A549 (cell line): ENCODE measurements around the gene ADISSP. TPM values are rescaled to one million over a fixed set of nuclear protein-coding genes. Genes with fewer than 3 reads are reported as not detected.

Source experiments
- ATAC-seq, 2 experiments: fragments of 200-7000 bp in 1 of 2; fragments of >200 bp in 1 of 2; cut with Nextera tagmentation in 1 of 2; cut with Tn5 transposase in 1 of 2; 3 replicates each; pipeline versions ENCODE4 v1.8.0 to v1.9.1; 2018 to 2020; ENCODE audit warnings: mild to moderate bottlenecking in 1 of 2, moderate library complexity in 1 of 2
- CTCF ChIA-PET: fragments of 300-600 bp; sonication (Branson Sonifier 250); formaldehyde crosslinking; extraction: SDS; loops from one replicate; lab custom pipeline; 2021; ENCODE audit warnings: antibody characterized with exemption, inconsistent platforms; lab: Yijun Ruan, JAX
- POLR2A ChIA-PET: fragments of 350-600 bp; formaldehyde crosslinking; extraction: SDS; loops from one replicate; lab custom pipeline; 2021; ENCODE audit warnings: antibody characterized with exemption, inconsistent platforms; lab: Yijun Ruan, JAX
- DNase-seq, 2 experiments: peaks; one replicate each; pipeline versions ENCODE4 v3.0.0 to v3.0.0-alpha.2; 2011 to 2016; ENCODE audit warnings: low read depth in 1 of 2, low spot score in 1 of 2
- FAIRE-seq: peaks from 2 replicates; lab custom pipeline; 2011; peaks lifted over from hg19 to GRCh38; lab: Jason Lieb, UNC
- H3K27ac ChIP-seq, 2 experiments: fragments of >200 bp; sonication (Bioruptor Twin); formaldehyde crosslinking; 3 replicates each; pipeline ENCODE4 v1.5.1; 2016 to 2017
- H3K4me1 ChIP-seq: fragments of >200 bp; sonication (Bioruptor Twin); formaldehyde crosslinking; 3 replicates; pipeline ENCODE4 v1.6.1; 2016
- H3K4me2 ChIP-seq: fragments of >200 bp; sonication (Bioruptor Twin); formaldehyde crosslinking; 3 replicates; pipeline ENCODE4 v1.6.1; 2016
- H3K4me3 ChIP-seq: fragments of >200 bp; sonication (Bioruptor Twin); formaldehyde crosslinking; 3 replicates; pipeline ENCODE4 v1.5.1; 2016
- H3K9me3 ChIP-seq: fragments of >200 bp; sonication (Bioruptor Twin); formaldehyde crosslinking; 3 replicates; pipeline ENCODE4 v1.6.1; 2016
- ATOH8 ChIP-seq: fragments of 250-450 bp; sonication (Bioruptor Pico); IDR thresholded peaks from 2 replicates; pipeline ENCODE4 v1.5.0; 2020; ENCODE audit warnings: low read depth, mild to moderate bottlenecking, moderate library complexity
- CEBPB ChIP-seq, 2 experiments: fragments of >200 bp in 1 of 2; sonication (Bioruptor Twin) in 1 of 2; formaldehyde crosslinking in 1 of 2; IDR thresholded peaks; 2 replicates each; pipeline ENCODE4 v1.6.1; 2012 to 2016
- EHMT2 ChIP-seq: fragments of 200-600 bp; sonication (generic); IDR thresholded peaks from 2 replicates; pipeline ENCODE4 v1.6.1; 2016; ENCODE audit warnings: antibody characterized with exemption, low read depth, mild to moderate bottlenecking, moderate library complexity
- ESRRA ChIP-seq: fragments of 150-350 bp; IDR thresholded peaks from 2 replicates; pipeline ENCODE4 v1.6.1; 2014; ENCODE audit warnings: mild to moderate bottlenecking, low read length, borderline replicate concordance
- FOSB ChIP-seq: fragments of 250-450 bp; sonication (Bioruptor Pico); IDR thresholded peaks from 2 replicates; pipeline ENCODE4 v1.5.0; 2020; ENCODE audit warnings: mild to moderate bottlenecking, moderate library complexity
- GATA3 ChIP-seq: IDR thresholded peaks from 2 replicates; pipeline ENCODE4 v1.6.1; 2012; ENCODE audit warnings: borderline replicate concordance
- HOXA7 ChIP-seq: fragments of 250-450 bp; sonication (Bioruptor Pico); IDR thresholded peaks from 2 replicates; pipeline ENCODE4 v1.5.0; 2020; ENCODE audit warnings: mild to moderate bottlenecking, moderate library complexity
- HOXB13 ChIP-seq: fragments of 250-450 bp; sonication (Bioruptor Pico); IDR thresholded peaks from 2 replicates; pipeline ENCODE4 v1.5.0; 2020; ENCODE audit warnings: low read depth, mild to moderate bottlenecking, moderate library complexity
- HOXB5 ChIP-seq: fragments of 250-450 bp; sonication (Bioruptor Pico); IDR thresholded peaks from 2 replicates; pipeline ENCODE4 v1.5.0; 2020; ENCODE audit warnings: mild to moderate bottlenecking, moderate library complexity
- JUN ChIP-seq, 2 experiments: fragments of >200 bp; sonication (Bioruptor Twin); formaldehyde crosslinking; IDR thresholded peaks; 2 replicates in 1 of 2; 3 replicates in 1 of 2; pipeline ENCODE4 v1.6.1; 2016 to 2017
- JUNB ChIP-seq: fragments of >200 bp; sonication (Bioruptor Twin); formaldehyde crosslinking; IDR thresholded peaks from 2 replicates; pipeline ENCODE4 v1.6.1; 2016
- MAZ ChIP-seq: fragments of 150-350 bp; IDR thresholded peaks from 2 replicates; pipeline ENCODE4 v1.6.1; 2014; ENCODE audit warnings: antibody characterized with exemption, low read depth, low read length, borderline replicate concordance
- POLR2A ChIP-seq: IDR thresholded peaks from 2 replicates; pipeline ENCODE4 v1.6.1; 2012; ENCODE audit warnings: mild to moderate bottlenecking, low read length
- RAD21 ChIP-seq, 2 experiments: fragments of >200 bp in 1 of 2; sonication (Bioruptor Twin) in 1 of 2; formaldehyde crosslinking in 1 of 2; IDR thresholded peaks in 1 of 2; conservative IDR thresholded peaks in 1 of 2; 2 replicates in 1 of 2; 3 replicates in 1 of 2; pipeline ENCODE4 v1.6.1; 2012 to 2018; ENCODE audit warnings: inconsistent platforms in 1 of 2
- RNF2 ChIP-seq: fragments of 200-600 bp; sonication (generic); IDR thresholded peaks from 2 replicates; pipeline ENCODE4 v1.6.1; 2016; ENCODE audit warnings: low read depth, mild to moderate bottlenecking, antibody characterized with exemption, moderate library complexity, borderline replicate concordance
- SMC3 ChIP-seq: fragments of >200 bp; sonication (Bioruptor Twin); formaldehyde crosslinking; IDR thresholded peaks from 3 replicates; pipeline ENCODE4 v1.6.1; 2018; ENCODE audit warnings: inconsistent platforms
- WGBS: methylation state at CpG from one replicate; pipeline ENCODE4 v1.1.6; 2017; ENCODE audit errors: missing lambda C conversion rate; 5-methylcytosine and 5-hydroxymethylcytosine counted together
- polyA plus RNA-seq, 4 experiments: library from polyadenylated mRNA; depleted of rRNA in 3 of 4; stranded (reverse); fragments of >200 nt; fragmentation: RNase III in 1 of 4; extraction: RNeasy Plus Mini Kit Qiagen cat#74134 plus additional on column Dnase treatment in 1 of 4; gene quantifications; 2 replicates in 3 of 4; 3 replicates in 1 of 4; pipeline ENCODE4 v1.2.3, GENCODE V29; 2011 to 2017
- TF ChIP-seq, protein P1 (sequence below): IDR thresholded peaks from 2 replicates; pipeline ENCODE4 v1.6.1; 2012
- TF ChIP-seq, protein P2 (sequence below): fragments of >200 bp; sonication (Bioruptor Twin); formaldehyde crosslinking; IDR thresholded peaks from 3 replicates; pipeline ENCODE4 v1.5.1; 2016
- TF ChIP-seq, protein P3 (sequence below): IDR thresholded peaks from 2 replicates; pipeline ENCODE4 v1.6.1; 2012; ENCODE audit warnings: low read depth, borderline replicate concordance
- TF ChIP-seq, protein P4 (sequence below): fragments of >200 bp; sonication (Bioruptor Twin); formaldehyde crosslinking; IDR thresholded peaks from 2 replicates; pipeline ENCODE4 v1.6.1; 2016
- TF ChIP-seq, protein P5 (sequence below): fragments of >200 bp; sonication (Bioruptor Twin); formaldehyde crosslinking; IDR thresholded peaks from 3 replicates; pipeline ENCODE4 v1.6.1; 2016

ADISSP gene
- polyA plus RNA-seq, 2 of the 4 experiments (the other 2 are of a cell fraction): 43.9 to 104 TPM

GRCh38 chr20:3749689-3750531, 17.6 kb downstream of the ADISSP start:
- peak overlapping the region; percentile 92 for H3K4me2 ChIP-seq
- ATAC-seq (peak; percentile 63 to 85), DNase-seq (peak; percentile 87 to 98), FAIRE-seq (peak; percentile 43)
- peak overlapping the region; percentile 82 for H3K27ac ChIP-seq
- no peaks in the 10 kb centered on the region for H3K9me3 ChIP-seq
- TF ChIP-seq GATA3: 0 out of 2 replicates have a peak, but pooled peaks have one; percentile 14
- TF ChIP-seq SMC3: peak; percentile 93
- TF ChIP-seq, protein P1, sequence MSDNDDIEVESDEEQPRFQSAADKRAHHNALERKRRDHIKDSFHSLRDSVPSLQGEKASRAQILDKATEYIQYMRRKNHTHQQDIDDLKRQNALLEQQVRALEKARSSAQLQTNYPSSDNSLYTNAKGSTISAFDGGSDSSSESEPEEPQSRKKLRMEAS: peak; percentile 90
- TF ChIP-seq RAD21 (conservative IDR thresholded peaks at IDR 0.05 in 1 of 2, IDR thresholded peaks at IDR 0.05 in 1 of 2): peak; percentile 47 to 77; a peak in 4 of 5 replicates
- TF ChIP-seq, protein P2, sequence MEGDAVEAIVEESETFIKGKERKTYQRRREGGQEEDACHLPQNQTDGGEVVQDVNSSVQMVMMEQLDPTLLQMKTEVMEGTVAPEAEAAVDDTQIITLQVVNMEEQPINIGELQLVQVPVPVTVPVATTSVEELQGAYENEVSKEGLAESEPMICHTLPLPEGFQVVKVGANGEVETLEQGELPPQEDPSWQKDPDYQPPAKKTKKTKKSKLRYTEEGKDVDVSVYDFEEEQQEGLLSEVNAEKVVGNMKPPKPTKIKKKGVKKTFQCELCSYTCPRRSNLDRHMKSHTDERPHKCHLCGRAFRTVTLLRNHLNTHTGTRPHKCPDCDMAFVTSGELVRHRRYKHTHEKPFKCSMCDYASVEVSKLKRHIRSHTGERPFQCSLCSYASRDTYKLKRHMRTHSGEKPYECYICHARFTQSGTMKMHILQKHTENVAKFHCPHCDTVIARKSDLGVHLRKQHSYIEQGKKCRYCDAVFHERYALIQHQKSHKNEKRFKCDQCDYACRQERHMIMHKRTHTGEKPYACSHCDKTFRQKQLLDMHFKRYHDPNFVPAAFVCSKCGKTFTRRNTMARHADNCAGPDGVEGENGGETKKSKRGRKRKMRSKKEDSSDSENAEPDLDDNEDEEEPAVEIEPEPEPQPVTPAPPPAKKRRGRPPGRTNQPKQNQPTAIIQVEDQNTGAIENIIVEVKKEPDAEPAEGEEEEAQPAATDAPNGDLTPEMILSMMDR: peak; percentile 99
- peak; percentile 75 for TF ChIP-seq POLR2A
- TF ChIP-seq FOSB (CRISPR knock-in tag): peak; percentile 50; the same call in 1 of the 2 replicates
- TF ChIP-seq JUN (IDR thresholded peaks at IDR 0.05): peak in 1 of 2 experiments; percentile 66; a peak in 3 of 5 replicates
- TF ChIP-seq ATOH8 (CRISPR knock-in tag): peak; percentile 62; the same call in 1 of the 2 replicates
- peak; percentile 67; the same call in 1 of the 2 replicates for TF ChIP-seq HOXB5 (CRISPR knock-in tag)
- 0 out of 2 replicates have a peak, but pooled peaks have one; percentile 52 for TF ChIP-seq ESRRA
- TF ChIP-seq, protein P3, sequence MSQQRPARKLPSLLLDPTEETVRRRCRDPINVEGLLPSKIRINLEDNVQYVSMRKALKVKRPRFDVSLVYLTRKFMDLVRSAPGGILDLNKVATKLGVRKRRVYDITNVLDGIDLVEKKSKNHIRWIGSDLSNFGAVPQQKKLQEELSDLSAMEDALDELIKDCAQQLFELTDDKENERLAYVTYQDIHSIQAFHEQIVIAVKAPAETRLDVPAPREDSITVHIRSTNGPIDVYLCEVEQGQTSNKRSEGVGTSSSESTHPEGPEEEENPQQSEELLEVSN: peak; percentile 91
- TF ChIP-seq CEBPB (IDR thresholded peaks at IDR 0.05): no peak
- no peak for TF ChIP-seq RNF2
- TF ChIP-seq, protein P4, sequence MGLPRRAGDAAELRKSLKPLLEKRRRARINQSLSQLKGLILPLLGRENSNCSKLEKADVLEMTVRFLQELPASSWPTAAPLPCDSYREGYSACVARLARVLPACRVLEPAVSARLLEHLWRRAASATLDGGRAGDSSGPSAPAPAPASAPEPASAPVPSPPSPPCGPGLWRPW: no peak
- TF ChIP-seq, protein P5, sequence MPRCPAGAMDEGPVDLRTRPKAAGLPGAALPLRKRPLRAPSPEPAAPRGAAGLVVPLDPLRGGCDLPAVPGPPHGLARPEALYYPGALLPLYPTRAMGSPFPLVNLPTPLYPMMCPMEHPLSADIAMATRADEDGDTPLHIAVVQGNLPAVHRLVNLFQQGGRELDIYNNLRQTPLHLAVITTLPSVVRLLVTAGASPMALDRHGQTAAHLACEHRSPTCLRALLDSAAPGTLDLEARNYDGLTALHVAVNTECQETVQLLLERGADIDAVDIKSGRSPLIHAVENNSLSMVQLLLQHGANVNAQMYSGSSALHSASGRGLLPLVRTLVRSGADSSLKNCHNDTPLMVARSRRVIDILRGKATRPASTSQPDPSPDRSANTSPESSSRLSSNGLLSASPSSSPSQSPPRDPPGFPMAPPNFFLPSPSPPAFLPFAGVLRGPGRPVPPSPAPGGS: peak; percentile 81
- TF ChIP-seq JUNB: no peak
- TF ChIP-seq HOXB13: 0 out of 2 replicates have a peak, but pooled peaks have one; percentile 37
- no peak for TF ChIP-seq EHMT2
- TF ChIP-seq MAZ: 0 out of 2 replicates have a peak, but pooled peaks have one; percentile 43
- peak; percentile 39; the same call in 1 of the 2 replicates for TF ChIP-seq HOXA7 (CRISPR knock-in tag)
- H3K4me1 ChIP-seq: peaks cover 10% of the 10 kb centered on the region; the same call in 2 of the 3 replicates
- H3K4me3 ChIP-seq: peak overlapping the region; percentile 61
- 6% methylated on average over 44 of the region's 72 CpGs for WGBS
- ChIA-PET POLR2A (interaction anchor here (0.7 to 1.4 kb wide), 7 partner anchors 8 to 73 kb away, joined by 3 to 21 read pairs (median 4); partner anchors contain the start of genes ADISSP, AP5S1 and SPEF1), CTCF (interaction anchor here (0.6 to 72.1 kb wide), 30 partner anchors 2 to 562 kb away, joined by 3 to 2233 read pairs (median 4); partner anchors contain the start of genes ADAM33, ADISSP, AP5S1 and CENPB)
